ENCODE results near the gene SGTB.
"Not testable (repeated sequence)": the region's sequence is repeated elsewhere in the genome, so short reads cannot be mapped to it uniquely, and the experiment has no call there.

Gene SGTB

GRCh38 chr5:65732046-65732445, 10.1 kb upstream of the SGTB start:
- DNase-seq: not testable (repeated sequence)

- DNase-seq: no peak
Observed at GRCh38 chr5:65730910-65731309, 9.0 kb upstream of the SGTB start.

DNA sequence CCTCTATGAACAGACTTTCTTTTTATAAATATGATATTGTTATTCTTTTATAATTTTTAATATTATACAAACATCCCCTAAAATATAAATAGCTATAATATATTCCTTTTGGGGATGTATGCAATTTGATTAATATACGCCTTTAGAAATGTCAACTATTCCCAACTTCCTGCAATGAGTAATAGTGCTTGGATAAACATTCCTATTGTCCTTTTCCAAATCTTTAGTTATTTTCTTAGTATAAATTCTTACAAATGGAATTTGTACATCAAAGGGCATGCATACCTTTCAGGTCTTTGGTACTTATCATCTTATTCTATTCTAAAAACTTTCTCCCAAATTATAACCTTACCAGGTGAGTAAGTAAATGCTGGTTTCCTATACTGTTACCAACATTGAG, 6.3 kb upstream of the SGTB start:
- no peak for DNase-seq

GRCh38 chr5:65727491-65728156, 5.7 kb upstream of the SGTB start:
- no peak for DNase-seq

GRCh38 chr5:65722575-65723403, 880 bp upstream of the SGTB start:
- no peak for DNase-seq

DNA sequence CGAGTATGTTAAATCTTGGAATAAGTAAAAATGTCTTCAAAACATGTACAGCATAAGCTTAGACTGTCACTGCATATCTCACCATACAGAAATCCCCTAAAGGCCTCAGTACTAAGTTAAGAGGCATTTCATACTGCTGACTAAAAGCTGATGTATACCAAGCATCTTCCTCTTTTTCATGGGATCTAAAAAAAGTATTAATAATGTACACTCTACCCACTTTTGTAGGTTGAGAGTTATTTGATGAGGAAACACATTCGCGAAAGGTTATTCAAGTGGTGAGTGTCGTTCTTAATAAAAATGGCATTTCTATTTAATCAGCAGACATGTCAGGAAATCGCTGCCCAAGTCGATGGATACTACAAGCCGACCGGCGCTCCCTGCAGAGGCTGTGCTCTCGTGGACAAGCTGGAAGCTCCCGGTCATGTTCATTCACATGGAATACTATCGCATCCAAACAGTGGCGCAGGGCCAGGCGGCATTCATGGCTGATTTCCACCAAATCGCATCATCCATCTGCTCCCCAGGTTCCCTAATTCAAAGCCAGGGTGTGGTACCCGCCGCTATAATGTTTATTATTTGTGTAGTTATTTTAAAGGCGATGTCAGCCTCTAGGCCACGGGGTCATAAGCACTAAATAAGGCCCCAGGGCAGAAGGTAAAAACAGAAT, 724 bp downstream of the SGTB start:
- no peak for DNase-seq

- DNase-seq: no peak
Observed at GRCh38 chr5:65718576-65719310, 3.2 kb downstream of the SGTB start.

- no peak for DNase-seq
Observed at GRCh38 chr5:65708145-65708544, 13.8 kb downstream of the SGTB start.

GRCh38 chr5:65707663-65708062, 14.2 kb downstream of the SGTB start:
- DNase-seq: no peak

GRCh38 chr5:65704621-65705239, 17.2 kb downstream of the SGTB start:
- no peak for DNase-seq

- DNase-seq: no peak
Observed at GRCh38 chr5:65702036-65702435, 19.9 kb downstream of the SGTB start.

DNA sequence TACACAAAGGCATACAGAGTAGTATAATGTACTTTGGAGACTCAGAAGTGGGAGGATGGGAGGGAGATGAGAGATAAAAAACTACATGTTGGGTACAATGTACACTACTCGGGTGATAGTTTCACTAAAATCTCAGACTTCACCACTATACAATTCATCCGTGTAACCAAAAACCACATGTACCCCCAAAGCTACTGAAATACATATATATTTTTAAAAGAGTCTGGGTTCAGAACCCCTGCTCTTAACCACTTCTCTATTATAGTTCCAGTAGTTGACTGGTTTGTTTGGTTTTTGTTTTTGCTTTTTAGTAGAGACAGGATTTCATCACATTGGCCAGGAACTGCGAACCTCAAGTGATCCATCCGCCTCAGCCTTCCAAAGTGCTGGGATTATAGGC, 22.6 kb downstream of the SGTB start:
- DNase-seq: no peak

GRCh38 chr5:65696892-65697291, 25.0 kb downstream of the SGTB start:
- DNase-seq: no peak

DNA sequence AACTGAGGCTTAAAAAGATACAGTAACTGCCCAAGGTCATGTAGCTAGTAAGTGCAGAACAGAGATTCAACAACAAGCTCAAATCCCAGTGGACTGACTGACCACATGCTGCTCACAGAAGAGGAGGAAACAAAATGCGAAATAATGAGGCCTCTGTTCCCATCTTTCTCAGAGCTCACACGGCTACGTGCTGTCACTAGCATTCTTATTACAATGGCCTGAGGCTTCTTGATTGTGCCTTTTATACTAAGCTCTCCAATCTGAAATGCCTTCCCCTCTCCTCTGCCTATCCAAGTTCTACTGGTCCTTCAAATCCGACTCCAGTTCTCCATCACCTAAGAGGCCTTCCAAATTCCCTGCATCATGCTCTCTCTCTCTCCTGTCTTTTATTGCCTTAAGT, 26.0 kb downstream of the SGTB start:
- DNase-seq: no peak

- no peak for DNase-seq
Observed at GRCh38 chr5:65695162-65695755, 26.6 kb downstream of the SGTB start.

DNA sequence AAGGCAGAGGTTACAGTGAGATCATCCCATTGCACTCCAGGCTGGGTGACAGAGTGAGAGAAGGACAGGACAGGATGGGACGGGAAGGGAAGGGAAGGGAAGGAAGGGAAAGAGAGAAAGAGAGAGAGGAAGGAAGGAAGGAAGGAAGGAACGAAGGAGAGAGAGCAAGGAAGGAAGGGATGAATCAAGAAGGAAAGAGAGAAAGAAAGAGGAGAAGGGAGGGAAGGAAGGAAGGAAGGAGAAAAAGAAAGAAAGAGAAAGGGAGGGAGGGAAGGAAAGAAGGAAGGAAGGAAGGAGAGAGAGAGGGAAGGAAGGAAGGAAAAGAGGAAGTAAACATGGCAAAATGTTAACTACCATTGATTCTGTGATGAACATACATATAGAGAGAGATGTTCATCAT, 28.8 kb downstream of the SGTB start:
- no peak for DNase-seq

- DNase-seq: no peak
Observed at GRCh38 chr5:65682148-65682547, 39.8 kb downstream of the SGTB start.

DNA sequence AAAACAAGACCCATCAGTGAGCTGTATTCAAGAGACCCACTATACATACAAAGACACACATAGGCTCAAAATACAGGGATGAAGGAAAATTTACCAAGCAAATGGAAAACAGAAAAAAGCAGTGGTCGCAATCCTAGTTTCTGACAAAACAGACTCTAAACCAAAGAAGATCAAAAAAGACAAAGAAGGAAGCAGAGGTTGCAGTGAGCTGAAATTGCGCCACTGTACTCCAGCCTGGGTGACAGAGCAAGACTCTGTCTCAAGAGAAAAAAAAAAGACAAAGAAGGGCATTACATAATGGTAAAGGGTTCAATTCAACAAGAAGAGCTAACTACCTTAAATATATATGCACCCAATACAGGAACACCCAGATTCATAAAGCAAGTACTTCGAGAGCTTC, 45.9 kb downstream of the SGTB start:
- not testable (repeated sequence) for DNase-seq

DNA sequence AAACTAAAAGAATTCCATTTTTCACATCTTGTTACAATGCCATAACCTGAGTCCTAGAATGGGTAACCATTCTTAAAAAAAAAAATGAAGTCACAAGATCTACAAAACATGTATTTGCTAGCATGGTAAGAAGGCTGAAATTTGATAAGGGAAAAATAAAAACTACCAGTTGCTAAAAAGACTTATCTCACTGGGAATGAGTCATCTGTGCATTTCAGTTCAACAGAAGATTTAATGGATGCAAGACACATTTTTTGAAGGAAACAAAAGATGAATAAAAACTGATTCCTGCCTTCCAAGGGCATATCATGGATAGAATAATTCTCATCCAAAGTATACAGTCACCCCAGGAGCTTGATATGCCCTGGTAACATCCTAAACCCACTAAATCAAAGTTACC, 47.2 kb downstream of the SGTB start:
- DNase-seq: no peak

DNA sequence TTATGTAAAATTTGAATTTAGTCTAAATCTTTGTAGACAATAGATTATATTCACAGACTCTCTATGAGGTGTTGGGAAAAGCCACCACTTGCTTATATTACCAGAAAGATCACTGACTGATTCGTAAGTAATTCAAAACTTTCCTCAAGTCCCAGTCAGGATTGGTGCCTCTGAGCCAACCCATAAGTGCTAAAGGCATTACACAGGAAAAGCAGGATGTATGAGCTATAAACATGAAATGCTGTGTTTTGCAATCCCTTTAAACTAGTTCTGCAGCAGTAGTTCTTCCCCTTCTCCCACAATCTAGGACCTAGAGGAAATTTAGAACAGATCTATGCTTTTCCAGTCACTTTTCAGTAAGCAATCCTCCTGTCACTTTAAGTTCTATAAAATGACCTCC, 49.1 kb downstream of the SGTB start:
- DNase-seq: no peak

GRCh38 chr5:65668696-65669095, 53.2 kb downstream of the SGTB start:
- DNase-seq: no peak

DNA sequence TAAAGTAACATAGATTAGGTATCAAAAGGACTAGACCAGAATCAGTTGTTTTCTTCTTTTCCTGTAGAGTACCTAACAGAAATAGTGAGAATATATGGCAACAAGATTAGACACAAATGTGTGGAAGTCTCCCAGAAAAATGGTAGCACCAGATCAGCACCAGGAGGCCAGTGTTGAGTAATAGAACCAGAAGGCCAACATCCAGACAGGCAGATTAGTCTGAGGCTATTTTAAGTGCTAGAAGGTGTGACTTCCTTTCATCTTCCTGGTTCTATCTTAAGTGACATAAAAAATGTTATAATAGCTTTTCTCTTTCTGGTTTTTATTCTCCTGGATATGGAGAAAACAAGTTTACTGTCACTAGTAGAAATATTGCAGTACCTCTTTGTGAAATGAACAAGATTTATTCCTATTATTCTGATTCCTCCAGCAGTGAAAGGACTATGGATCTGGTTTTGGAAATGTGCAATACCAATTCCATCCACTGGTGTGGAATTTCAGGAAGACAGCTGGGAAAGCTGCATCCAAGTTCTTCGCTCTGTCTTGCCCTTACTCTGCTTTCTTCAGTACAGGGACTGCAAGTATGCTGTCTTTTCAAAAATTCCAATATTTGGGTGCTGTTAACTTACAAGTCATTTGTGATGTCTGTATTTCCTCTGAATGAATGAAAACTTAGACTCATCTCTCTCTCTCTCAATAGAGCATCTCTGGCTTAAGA, 57.9 kb downstream of the SGTB start:
- no peak for DNase-seq
